OCI-LY1 (cell line): ENCODE measurements around the gene GTPBP1.

ENCODE experiments used
- H2AFZ ChIP-seq: fragments of 200-600 bp; sonication (generic), shearing (Covaris generic); 2 replicates; pipeline ENCODE4 v1.6.0; 2014; ENCODE audit warnings: antibody characterized with exemption, mild to moderate bottlenecking, low read length
- H3F3A ChIP-seq: fragments of 200-600 bp; sonication (generic), shearing (Covaris generic); 2 replicates; pipeline ENCODE4 v1.6.0; 2014; ENCODE audit warnings: mild to moderate bottlenecking, antibody characterized with exemption, low read length, moderate library complexity; ENCODE audit not compliant: insufficient read depth
- H3K27ac ChIP-seq: fragments of 200-600 bp; sonication (generic); 2 replicates; pipeline ENCODE4 v1.5.1; 2014; ENCODE audit warnings: low read length, mixed run types, mild to moderate bottlenecking, low read depth; ENCODE audit not compliant: poor library complexity, severe bottlenecking
- H3K27me3 ChIP-seq: fragments of 200-600 bp; sonication (generic); 2 replicates; pipeline ENCODE4 v1.6.0; 2014; ENCODE audit warnings: antibody characterized with exemption, mild to moderate bottlenecking, low read length, moderate library complexity; ENCODE audit not compliant: insufficient read depth
- H3K36me3 ChIP-seq: fragments of 200-600 bp; sonication (generic); 2 replicates; pipeline ENCODE4 v1.6.1; 2014; ENCODE audit warnings: mild to moderate bottlenecking, antibody characterized with exemption, low read length, moderate library complexity, mixed read lengths; ENCODE audit not compliant: insufficient read depth
- H3K4me1 ChIP-seq: fragments of 200-600 bp; sonication (generic); 2 replicates; pipeline ENCODE4 v1.5.1; 2014; ENCODE audit warnings: mild to moderate bottlenecking, low read length, moderate library complexity; ENCODE audit not compliant: insufficient read depth, severe bottlenecking
- H3K4me2 ChIP-seq: fragments of 200-600 bp; sonication (generic), shearing (Covaris generic); 2 replicates; pipeline ENCODE4 v1.6.1; 2014; ENCODE audit warnings: low read length
- H3K4me3 ChIP-seq: fragments of 200-600 bp; sonication (generic); 2 replicates; pipeline ENCODE4 v1.5.1; 2014; ENCODE audit warnings: low read length, low read depth, mild to moderate bottlenecking, mixed read lengths; ENCODE audit not compliant: poor library complexity, severe bottlenecking
- H3K79me2 ChIP-seq: fragments of 200-600 bp; shearing (Covaris generic); 2 replicates; pipeline ENCODE4 v1.6.1; 2016; ENCODE audit warnings: mixed run types, low read length, mixed read lengths; ENCODE audit not compliant: insufficient read depth
- H3K9ac ChIP-seq: fragments of 200-600 bp; sonication (generic), shearing (Covaris generic); 2 replicates; pipeline ENCODE4 v1.6.1; 2014; ENCODE audit warnings: mild to moderate bottlenecking, low read length, mixed read lengths
- H3K9me2 ChIP-seq: fragments of 200-600 bp; sonication (generic), shearing (Covaris generic); 2 replicates; pipeline ENCODE4 v1.6.1; 2014; ENCODE audit warnings: low read depth, mild to moderate bottlenecking, low read length, mixed read lengths
- H3K9me3 ChIP-seq: fragments of 200-600 bp; shearing (Covaris generic); 2 replicates; pipeline ENCODE4 v1.6.1; 2014; ENCODE audit warnings: low read length, mixed read lengths
- H4K20me1 ChIP-seq: fragments of 200-600 bp; sonication (generic), shearing (Covaris generic); 2 replicates; pipeline ENCODE4 v1.6.0; 2016; ENCODE audit warnings: mild to moderate bottlenecking, low read length; ENCODE audit not compliant: insufficient read depth
- CTCF ChIP-seq: fragments of 200-600 bp; sonication (generic), shearing (Covaris generic); IDR thresholded peaks from 2 replicates; pipeline ENCODE4 v1.5.1; 2017; ENCODE audit warnings: mild to moderate bottlenecking, antibody characterized with exemption, low read length, moderate library complexity, mixed read lengths
- EZH2 ChIP-seq: fragments of 200-600 bp; sonication (generic), shearing (Covaris generic); IDR thresholded peaks from 2 replicates; pipeline ENCODE4 v1.8.0; 2017; ENCODE audit warnings: borderline replicate concordance, mixed run types, mild to moderate bottlenecking, antibody characterized with exemption, low read length, moderate library complexity, mixed read lengths

The GTPBP1 gene

DNA sequence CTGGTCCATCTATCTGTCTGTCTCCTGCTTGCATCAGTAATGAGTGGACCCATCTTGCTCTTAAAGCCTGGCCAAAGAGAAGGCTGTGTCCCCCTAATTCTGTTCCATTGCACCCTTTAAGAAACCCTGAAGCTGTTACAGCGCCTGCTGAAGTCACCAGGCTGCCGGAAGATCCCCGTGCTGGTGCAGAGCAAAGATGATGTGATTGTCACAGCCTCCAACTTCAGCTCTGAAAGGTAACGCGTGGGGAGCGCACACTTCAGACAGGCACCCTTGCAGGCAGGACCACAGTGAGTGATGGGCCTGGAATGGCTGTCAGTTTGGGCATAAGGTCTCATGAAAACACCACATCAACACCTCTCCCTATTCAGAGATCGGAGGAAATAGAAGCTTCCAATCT lies 18.4 kb downstream of the GTPBP1 start:
- H3K79me2 ChIP-seq = no peaks in the 10 kb centered on the region
- H4K20me1 ChIP-seq = no peaks in the 10 kb centered on the region
- no peaks in the 10 kb centered on the region for H3K27me3 ChIP-seq
- H3K9ac ChIP-seq = no peak overlapping the region
- H3K4me3 ChIP-seq = no peak overlapping the region
- H3K27ac ChIP-seq = no peak overlapping the region
- no peaks in the 10 kb centered on the region for H3K9me3 ChIP-seq
- TF ChIP-seq CTCF (no peak), EZH2 (no peak)
- H3K4me1 ChIP-seq = no peaks in the 10 kb centered on the region
- peaks cover 79% of the 10 kb centered on the region for H3K36me3 ChIP-seq
- H3K9me2 ChIP-seq = no peaks in the 10 kb centered on the region
- H2AFZ ChIP-seq = no peak overlapping the region
- no peak overlapping the region for H3K4me2 ChIP-seq
- H3F3A ChIP-seq = no peaks in the 10 kb centered on the region

- Histone ChIP-seq H3K27me3 (no peaks in the 10 kb centered on the region), H2AFZ (no peak overlapping the region), H3K9me3 (no peaks in the 10 kb centered on the region), H3K36me3 (peaks cover 82% of the 10 kb centered on the region), H3K27ac (no peak overlapping the region), H3K79me2 (no peaks in the 10 kb centered on the region), H3K4me2 (no peak overlapping the region), H3K9ac (no peak overlapping the region), H4K20me1 (no peaks in the 10 kb centered on the region), H3F3A (no peaks in the 10 kb centered on the region), H3K4me3 (no peak overlapping the region), H3K9me2 (no peaks in the 10 kb centered on the region), H3K4me1 (no peaks in the 10 kb centered on the region)
- TF ChIP-seq CTCF (peak; percentile 66), EZH2 (no peak)
Observed at GRCh38 chr22:38724926-38725571, 19.3 kb downstream of the GTPBP1 start.

DNA sequence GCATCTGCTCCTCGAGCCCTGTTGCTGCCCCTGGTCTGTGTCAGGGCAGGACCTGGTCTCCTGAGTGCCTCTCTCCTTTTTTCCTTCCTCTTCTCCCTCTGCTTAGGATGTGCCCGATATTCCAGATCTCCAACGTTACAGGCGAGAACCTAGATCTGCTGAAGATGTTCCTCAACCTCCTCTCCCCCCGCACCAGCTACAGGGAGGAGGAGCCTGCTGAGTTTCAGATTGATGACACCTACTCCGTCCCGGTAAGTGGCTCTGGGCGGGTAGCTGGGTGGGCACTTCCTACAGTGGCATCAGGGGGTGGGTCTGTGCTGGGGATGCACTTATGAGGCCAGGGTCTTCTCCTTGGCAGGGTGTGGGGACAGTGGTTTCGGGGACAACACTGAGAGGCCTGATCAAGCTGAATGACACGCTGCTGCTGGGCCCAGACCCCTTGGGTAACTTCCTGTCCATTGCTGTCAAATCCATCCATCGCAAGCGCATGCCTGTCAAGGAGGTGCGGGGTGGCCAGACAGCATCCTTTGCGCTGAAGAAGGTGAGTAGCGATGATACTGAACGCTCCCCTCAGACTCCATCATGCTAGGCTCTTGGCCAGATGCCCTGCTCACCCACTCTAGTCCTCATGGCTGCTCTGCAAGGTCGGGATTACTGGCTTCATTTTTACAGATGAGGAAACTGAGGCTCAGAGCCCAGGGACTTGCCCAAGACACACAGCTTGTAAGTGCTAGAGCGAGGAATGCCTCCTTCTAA lies 20.3 kb downstream of the GTPBP1 start:
- H3K4me2 ChIP-seq = no peak overlapping the region
- H3F3A ChIP-seq = no peaks in the 10 kb centered on the region
- H4K20me1 ChIP-seq = no peaks in the 10 kb centered on the region
- H3K79me2 ChIP-seq = no peaks in the 10 kb centered on the region
- H3K4me3 ChIP-seq = no peak overlapping the region
- TF ChIP-seq CTCF = no peak
- no peak for TF ChIP-seq EZH2
- no peaks in the 10 kb centered on the region for H3K9me3 ChIP-seq
- no peak overlapping the region for H3K27ac ChIP-seq
- peaks cover 83% of the 10 kb centered on the region for H3K36me3 ChIP-seq
- H2AFZ ChIP-seq = no peak overlapping the region
- H3K27me3 ChIP-seq = no peaks in the 10 kb centered on the region
- H3K9ac ChIP-seq = no peak overlapping the region
- no peaks in the 10 kb centered on the region for H3K4me1 ChIP-seq
- H3K9me2 ChIP-seq = no peaks in the 10 kb centered on the region
